HCT116 (cell line): ENCODE results near the gene TBC1D1. TPM values are rescaled to one million over a fixed set of nuclear protein-coding genes. Genes with fewer than 3 reads are reported as not detected.

Source experiments
- ATAC-seq: fragments of 200-7000 bp; cut with Tn5 transposase; 2 replicates; pipeline ENCODE4 v1.9.1; 2020; ENCODE audit warnings: mild to moderate bottlenecking, moderate library complexity
- BruUV-seq: library from RNA; stranded (reverse); fragments of 400-500 nt; replicated peaks from 2 replicates; lab custom pipeline; 2021; lab: Mats Ljungman, UMichigan
- CTCF ChIA-PET: fragments of 300-600 bp; sonication (Branson Sonifier 250); formaldehyde crosslinking; loops from one replicate; lab custom pipeline; 2021; ENCODE audit warnings: antibody characterized with exemption; lab: Charles Lee
- POLR2A ChIA-PET: fragments of 300-600, 350-600 bp; sonication (Branson Sonifier 250); formaldehyde crosslinking; loops from one replicate; lab custom pipeline; 2021; ENCODE audit warnings: antibody characterized with exemption; lab: Charles Lee
- RAD21 ChIA-PET, 2 experiments: fragments of 300-600 bp; sonication (Branson Sonifier 250); formaldehyde crosslinking; loops; one replicate each; lab custom pipeline; 2023; ENCODE audit warnings: low total read pairs in 2 of 2; ENCODE audit not compliant: uncharacterized antibody in 2 of 2, unreplicated experiment in 2 of 2, low non-redundant PET in 1 of 2; lab: Charles Lee
- DNase-seq: peaks from one replicate; pipeline ENCODE4 v3.0.0-alpha.2; 2010; ENCODE audit warnings: low read depth, low spot score
- H2AFZ ChIP-seq: fragments of 200-600 bp; shearing (Covaris generic), sonication (generic); 2 replicates; pipeline ENCODE4 v1.6.1; 2017; ENCODE audit warnings: low read depth, mixed run types, mixed read lengths, antibody characterized with exemption, low read length; ENCODE audit not compliant: poor library complexity, severe bottlenecking
- H3K27ac ChIP-seq: 2 replicates; pipeline ENCODE4 v1.5.1; 2012; ENCODE audit warnings: low read depth, low read length
- H3K27me3 ChIP-seq: fragments of 200-600 bp; sonication (generic); 2 replicates; pipeline ENCODE4 v1.6.1; 2016; ENCODE audit warnings: mixed run types, low read length, mixed read lengths; ENCODE audit not compliant: insufficient read depth
- H3K36me3 ChIP-seq, 2 experiments: fragments of 200-500 bp in 1 of 2; fragments of 200-600 bp in 1 of 2; sonication (Bioruptor generic) in 1 of 2; sonication (generic) in 1 of 2; 2 replicates each; pipeline versions ENCODE4 v1.5.1 to v1.6.1; 2014 to 2016; ENCODE audit warnings: low read length in 2 of 2, inconsistent platforms in 1 of 2, mixed read lengths in 1 of 2, mixed run types in 1 of 2; ENCODE audit not compliant: insufficient read depth in 2 of 2, control insufficient read depth in 1 of 2
- H3K4me1 ChIP-seq, 2 experiments: fragments of 200-600 bp in 1 of 2; sonication (generic) in 1 of 2; 2 replicates each; pipeline versions ENCODE4 v1.5.1 to v1.6.1; 2012 to 2017; ENCODE audit warnings: low read length in 2 of 2, inconsistent platforms in 1 of 2, mild to moderate bottlenecking in 1 of 2, mixed read lengths in 1 of 2, mixed run types in 1 of 2, moderate library complexity in 1 of 2; ENCODE audit not compliant: insufficient read depth in 2 of 2, control insufficient read depth in 1 of 2
- H3K4me2 ChIP-seq: fragments of 200-600 bp; sonication (generic); 2 replicates; pipeline ENCODE4 v1.6.1; 2017; ENCODE audit warnings: mixed run types, low read length, mixed read lengths
- H3K4me3 ChIP-seq, 2 experiments: fragments of 200-600 bp in 1 of 2; sonication (generic) in 1 of 2; replicated peaks in 1 of 2; 2 replicates each; pipeline ENCODE4 v1.5.1; 2011 to 2016; ENCODE audit warnings: low read length in 2 of 2, control low read depth in 1 of 2, low read depth in 1 of 2, mild to moderate bottlenecking in 1 of 2, mixed read lengths in 1 of 2, mixed run types in 1 of 2
- H3K79me2 ChIP-seq: fragments of 200-600 bp; sonication (generic); 2 replicates; pipeline ENCODE4 v1.6.1; 2017; ENCODE audit warnings: mild to moderate bottlenecking, mixed run types, low read length, moderate library complexity, mixed read lengths; ENCODE audit not compliant: insufficient read depth
- H3K9ac ChIP-seq: fragments of 200-600 bp; sonication (generic); 2 replicates; pipeline ENCODE4 v1.6.1; 2016; ENCODE audit warnings: low read length, mixed read lengths
- H3K9me2 ChIP-seq: fragments of 200-600 bp; sonication (generic), shearing (Covaris generic); 2 replicates; pipeline ENCODE4 v1.6.1; 2017; ENCODE audit warnings: mixed run types, mild to moderate bottlenecking, moderate library complexity; ENCODE audit not compliant: insufficient read depth
- H3K9me3 ChIP-seq, 2 experiments: fragments of 200-500 bp in 1 of 2; fragments of 200-600 bp in 1 of 2; sonication (Bioruptor generic) in 1 of 2; sonication (generic) in 1 of 2; 2 replicates each; pipeline ENCODE4 v1.6.1; 2014 to 2017; ENCODE audit warnings: low read length in 2 of 2, mixed read lengths in 2 of 2, inconsistent platforms in 1 of 2, low read depth in 1 of 2, mild to moderate bottlenecking in 1 of 2, mixed run types in 1 of 2, moderate library complexity in 1 of 2; ENCODE audit not compliant: control insufficient read depth in 1 of 2, insufficient read depth in 1 of 2
- H4K20me1 ChIP-seq: fragments of 200-600 bp; sonication (generic), shearing (Covaris generic); 2 replicates; pipeline ENCODE4 v1.6.1; 2017; ENCODE audit warnings: mixed run types, mild to moderate bottlenecking, moderate library complexity; ENCODE audit not compliant: insufficient read depth
- CTCF ChIP-seq, 3 experiments: fragments of 200-600 bp in 1 of 3; sonication (generic) in 1 of 3; IDR thresholded peaks in 2 of 3; conservative IDR thresholded peaks in 1 of 3; 2 replicates each; pipeline ENCODE4 v1.5.1; 2012 to 2017; ENCODE audit warnings: low read depth in 2 of 3, low read length in 2 of 3, antibody characterized with exemption in 1 of 3, borderline replicate concordance in 1 of 3, control low read depth in 1 of 3, mild to moderate bottlenecking in 1 of 3, mixed read lengths in 1 of 3, mixed run types in 1 of 3, moderate library complexity in 1 of 3; ENCODE audit not compliant: insufficient read depth in 1 of 3
- EGR1 ChIP-seq: IDR thresholded peaks from 2 replicates; pipeline ENCODE4 v1.6.1; 2012; ENCODE audit warnings: low read depth
- ELF1 ChIP-seq: IDR thresholded peaks from 2 replicates; pipeline ENCODE4 v1.6.1; 2012; ENCODE audit warnings: low read depth, borderline replicate concordance
- EZH2phosphoT487 ChIP-seq: fragments of 200-600 bp; IDR thresholded peaks from 2 replicates; pipeline ENCODE4 v1.6.1; 2018; ENCODE audit warnings: antibody characterized with exemption, borderline replicate concordance
- FOSL1 ChIP-seq: IDR thresholded peaks from 2 replicates; pipeline ENCODE4 v1.6.1; 2012; ENCODE audit warnings: low read depth
- MAX ChIP-seq: IDR thresholded peaks from 2 replicates; pipeline ENCODE4 v1.6.1; 2012
- POLR2A ChIP-seq: IDR thresholded peaks from 2 replicates; pipeline ENCODE4 v1.7.0; 2011; ENCODE audit warnings: borderline replicate concordance; ENCODE audit not compliant: insufficient read depth, insufficient read length; ENCODE audit errors: extremely low read depth
- RAD21 ChIP-seq: IDR thresholded peaks from 2 replicates; pipeline ENCODE4 v1.6.1; 2012; ENCODE audit warnings: low read depth, mild to moderate bottlenecking
- SRF ChIP-seq: IDR thresholded peaks from 2 replicates; pipeline ENCODE4 v1.6.1; 2012; ENCODE audit warnings: low read depth
- TCF7L2 ChIP-seq: IDR thresholded peaks from 2 replicates; pipeline ENCODE4 v1.7.0; 2011; ENCODE audit warnings: borderline replicate concordance, inconsistent platforms; ENCODE audit not compliant: insufficient read depth, insufficient read length; ENCODE audit errors: extremely low read depth
- ZBTB33 ChIP-seq: IDR thresholded peaks from 2 replicates; pipeline ENCODE4 v1.6.1; 2011; ENCODE audit warnings: mild to moderate bottlenecking, low read length, moderate library complexity; ENCODE audit not compliant: insufficient replicate concordance; ENCODE audit errors: extremely low read depth
- ZFX ChIP-seq: fragments of 450-650 bp; IDR thresholded peaks from 2 replicates; pipeline ENCODE4 v1.6.1; 2017
- ZNF274 ChIP-seq: fragments of 200-500 bp; sonication (Bioruptor generic); IDR thresholded peaks from 2 replicates; pipeline ENCODE4 v1.6.1; 2014; ENCODE audit warnings: mild to moderate bottlenecking, low read depth, low read length, inconsistent platforms
- intact Hi-C: fragments of 100-400 bp; cut with micrococcal nuclease; formaldehyde crosslinking; loops from 2 replicates; pipeline ENCODE4 v1.10.0; 2022
- total RNA-seq: library from RNA; stranded (reverse); gene quantifications from one replicate; pipeline ENCODE4 v1.2.1, GENCODE V29; 2021; ENCODE audit not compliant: unreplicated experiment

The TBC1D1 gene
- total RNA-seq, 1 experiment from 2014 or later, result 82.7 TPM

- Histone ChIP-seq H3K4me2 (no peak overlapping the region), H3K9me3 (no peaks in the 10 kb centered on the region), H3K4me1 (peaks cover 5 to 15% of the 10 kb centered on the region in 2 experiments; a peak in 2 of 4 replicates), H3K79me2 (no peaks in the 10 kb centered on the region), H4K20me1 (no peaks in the 10 kb centered on the region), H3K27ac (no peak overlapping the region), H3K9ac (no peak overlapping the region), H2AFZ (no peak overlapping the region), H3K4me3 (no peak overlapping the region), H3K36me3 (peaks cover 0 to 4% of the 10 kb centered on the region in 2 experiments; a peak in 3 of 4 replicates), H3K9me2 (no peaks in the 10 kb centered on the region), H3K27me3 (no peaks in the 10 kb centered on the region)
- CTCF ChIA-PET, result no interaction called here
- POLR2A ChIA-PET, result no interaction called here
- DNase-seq (no peak), ATAC-seq (no peak)
- no TSS peak for BruUV-seq
- RAD21 ChIA-PET, result no interaction called here
- TF ChIP-seq TCF7L2 (no peak), RAD21 (no peak), MAX (no peak), ZNF274 (no peak), EGR1 (no peak), POLR2A (no peak), ELF1 (no peak), SRF (no peak), ZFX (no peak), FOSL1 (no peak), EZH2phosphoT487 (no peak), ZBTB33 (no peak), CTCF (IDR thresholded peaks at IDR 0.05 in 2 of 3, conservative IDR thresholded peaks at IDR 0.05 in 1 of 3; ENCODE audit: borderline replicate concordance in 1 of 3, insufficient read depth in 1 of 3, low read depth in 2 of 3, low read length in 2 of 3) (no peak)
- intact Hi-C loops, result no loop called here
These were observed 126.7 kb downstream of the TBC1D1 start for GRCh38 chr4:38017609-38018008.
